PC-9 (cell line): Measurements from ENCODE around the gene ELMO3. TPM values are rescaled to one million over a fixed set of nuclear protein-coding genes. Genes with fewer than 3 reads are reported as not detected.

Experiments
- BruUV-seq: library from RNA; stranded (reverse); fragments of 400-500 nt; replicated peaks from 2 replicates; lab custom pipeline; 2021; lab: Mats Ljungman, UMichigan
- CTCF ChIA-PET: fragments of 300-600 bp; sonication (Branson Sonifier 250); formaldehyde crosslinking; loops from one replicate; lab custom pipeline; 2022; ENCODE audit warnings: antibody characterized with exemption; lab: Charles Lee
- POLR2A ChIA-PET: fragments of 300-600 bp; sonication (Branson Sonifier 250); formaldehyde crosslinking; loops from one replicate; lab custom pipeline; 2022; ENCODE audit warnings: antibody characterized with exemption; ENCODE audit not compliant: unreplicated experiment; lab: Charles Lee
- DNase-seq, 2 experiments: peaks; one replicate each; pipeline versions ENCODE4 v3.0.0 to v3.0.0-alpha.2; 2015 to 2022; ENCODE audit warnings: mixed read lengths in 1 of 2
- H2AFZ ChIP-seq: fragments of 200-600 bp; sonication (generic); 2 replicates; pipeline ENCODE4 v1.8.1; 2017; ENCODE audit warnings: antibody characterized with exemption
- H3F3A ChIP-seq: fragments of 200-600 bp; sonication (generic); 2 replicates; pipeline ENCODE4 v1.8.1; 2017; ENCODE audit warnings: antibody characterized with exemption, mild to moderate bottlenecking, low read depth; ENCODE audit not compliant: insufficient read depth
- H3K27ac ChIP-seq: fragments of 200-600 bp; sonication (generic); 2 replicates; pipeline ENCODE4 v1.6.1; 2016; ENCODE audit warnings: mixed run types
- H3K27me3 ChIP-seq: fragments of 200-600 bp; sonication (generic); 2 replicates; pipeline ENCODE4 v1.6.1; 2016; ENCODE audit warnings: low read depth, mixed run types; ENCODE audit not compliant: insufficient read depth
- H3K36me3 ChIP-seq: fragments of 200-600 bp; sonication (generic); 2 replicates; pipeline ENCODE4 v1.6.1; 2016; ENCODE audit warnings: low read depth, mixed run types
- H3K4me1 ChIP-seq: fragments of 200-600 bp; sonication (generic); replicated peaks from 2 replicates; pipeline ENCODE4 v1.6.1; 2016; ENCODE audit warnings: mixed run types; ENCODE audit not compliant: insufficient read depth
- H3K4me2 ChIP-seq: fragments of 200-600 bp; sonication (generic); 2 replicates; pipeline ENCODE4 v1.6.1; 2017; ENCODE audit warnings: mixed run types
- H3K4me3 ChIP-seq: fragments of 200-600 bp; sonication (generic); 2 replicates; pipeline ENCODE4 v1.6.1; 2016; ENCODE audit warnings: mixed run types
- H3K79me2 ChIP-seq: fragments of 200-600 bp; sonication (generic); 2 replicates; pipeline ENCODE4 v1.6.1; 2017; ENCODE audit warnings: low read depth, mixed run types
- H3K9me2 ChIP-seq: fragments of 200-600 bp; sonication (generic); 2 replicates; pipeline ENCODE4 v1.8.1; 2017; ENCODE audit warnings: mild to moderate bottlenecking; ENCODE audit not compliant: insufficient read depth
- H3K9me3 ChIP-seq: fragments of 200-600 bp; sonication (generic); 2 replicates; pipeline ENCODE4 v1.8.1; 2016; ENCODE audit warnings: low read depth; ENCODE audit not compliant: insufficient read depth
- H4K20me1 ChIP-seq: fragments of 200-600 bp; sonication (generic); 2 replicates; pipeline ENCODE4 v1.8.1; 2017; ENCODE audit not compliant: insufficient read depth
- CTCF ChIP-seq: fragments of 200-600 bp; sonication (generic); conservative IDR thresholded peaks from 2 replicates; pipeline ENCODE4 v1.6.1; 2017; ENCODE audit warnings: mixed run types, antibody characterized with exemption, mild to moderate bottlenecking, moderate library complexity
- EZH2 ChIP-seq: fragments of 200-600 bp; sonication (generic); IDR thresholded peaks from 2 replicates; pipeline ENCODE4 v1.8.0; 2017; ENCODE audit warnings: antibody characterized with exemption, low read depth
- intact Hi-C: fragments of 100-400 bp; cut with micrococcal nuclease; formaldehyde crosslinking; loops from one replicate; pipeline ENCODE4 v1.10.0; 2022; ENCODE audit not compliant: unreplicated experiment
- total RNA-seq: library from RNA; stranded (reverse); gene quantifications from 2 replicates; pipeline ENCODE4 v1.2.3, GENCODE V29; 2021

Gene ELMO3
- total RNA-seq, 1 experiment from 2014 or later, result 32.4 TPM

- no peaks in the 10 kb centered on the region for H4K20me1 ChIP-seq
- ChIA-PET POLR2A (interaction anchor here (0.5 to 1.4 kb wide), 19 partner anchors 21 to 719 kb away, joined by 3 to 24 read pairs (median 7); partner anchors contain the start of gene TMEM208), CTCF (interaction anchor here (0.5 to 1.5 kb wide), 17 partner anchors 9 to 269 kb away, joined by 3 to 9 read pairs (median 4); no protein-coding TSS in a partner anchor)
- no TSS peak for BruUV-seq
- no peaks in the 10 kb centered on the region for H3K9me3 ChIP-seq
- H3K4me3 ChIP-seq, result peak within 1 kb of the TSS; percentile 90
- intact Hi-C loops, result loop anchor here (2.0 to 10.0 kb wide), 5 partner anchors 21 to 987 kb away; partner anchors contain the start of genes ESRP2, NOL3 and TMEM208
- no peaks in the 10 kb centered on the region for H3K36me3 ChIP-seq
- TF ChIP-seq CTCF, result no peak
- no peak for TF ChIP-seq EZH2
- no peaks in the 10 kb centered on the region for H3K9me2 ChIP-seq
- peak within 1 kb of the TSS; percentile 87 for H3K4me2 ChIP-seq
- peaks cover 30% of the 10 kb centered on the region for H3K79me2 ChIP-seq
- peak within 1 kb of the TSS; percentile 76 for H3K27ac ChIP-seq
- DNase-seq, result peak; percentile 84 to 98
- peak within 1 kb of the TSS; percentile 90 for H2AFZ ChIP-seq
- peaks cover 50% of the 10 kb centered on the region; the same call in 1 of the 2 replicates for H3F3A ChIP-seq
- H3K4me1 ChIP-seq, result peaks cover 42% of the 10 kb centered on the region
- H3K27me3 ChIP-seq, result no peaks in the 10 kb centered on the region; the same call in 1 of the 2 replicates
Observed at GRCh38 chr16:67247192-67248072, 48.5 kb downstream of the ELMO3 start, which contains the start of gene FHOD1. Gene FHOD1 (minus strand): TSS chr16:67247481. CDS start chr16:67247410, 71 bp downstream.

- Histone ChIP-seq H3K36me3 (no peaks in the 10 kb centered on the region), H3K4me2 (peak overlapping the region; percentile 87), H3K79me2 (peaks cover 26% of the 10 kb centered on the region), H3K27ac (no peak overlapping the region), H3K9me2 (no peaks in the 10 kb centered on the region), H2AFZ (peak overlapping the region; percentile 77), H3K4me3 (peak overlapping the region; percentile 90), H3K9me3 (no peaks in the 10 kb centered on the region), H4K20me1 (no peaks in the 10 kb centered on the region), H3F3A (peaks cover 47% of the 10 kb centered on the region; the same call in 1 of the 2 replicates), H3K27me3 (no peaks in the 10 kb centered on the region; the same call in 1 of the 2 replicates), H3K4me1 (peaks cover 37% of the 10 kb centered on the region)
- no TSS peak for BruUV-seq
- CTCF ChIA-PET, result interaction anchor here (0.5 to 1.0 kb wide), 3 partner anchors 31 to 47 kb away, joined by 3 to 4 read pairs (median 3); no protein-coding TSS in a partner anchor
- POLR2A ChIA-PET, result interaction anchor here (0.5 to 1.3 kb wide), 6 partner anchors 29 to 718 kb away, joined by 3 to 8 read pairs (median 6); no protein-coding TSS in a partner anchor
- TF ChIP-seq CTCF (no peak), EZH2 (no peak)
- DNase-seq, result no peak
- intact Hi-C loops, result loop anchor here (5.0 to 10.0 kb wide), 2 partner anchors 76 to 987 kb away; partner anchors contain the start of genes ESRP2 and NOL3
Observed at GRCh38 chr16:67248073-67248400, 49.1 kb downstream of the ELMO3 start.
